Stimulated activated CD8-positive, alpha-beta memory T cell treated with anti-CD3 and anti-CD28 coated beads, Interleukin-4, amount 100 ng/mL, for 4 hours (primary cell): ENCODE results near the gene PSPN.
"Not testable (repeated sequence)": the region's sequence is repeated elsewhere in the genome, so short reads cannot be mapped to it uniquely, and the experiment has no call there.

Source experiments
- DNase-seq, 2 donors: peaks; one replicate each; pipeline ENCODE4 v3.0.0-alpha.2; 2020; ENCODE audit warnings: low read depth in 2 of 2, low spot score in 1 of 2

PSPN gene

GRCh38 chr19:6402837-6403608 is 27.3 kb upstream of the PSPN start:
- DNase-seq = no peak

GRCh38 chr19:6402058-6402457 is 26.3 kb upstream of the PSPN start:
- DNase-seq = no peak

GRCh38 chr19:6400062-6400944 is 24.6 kb upstream of the PSPN start:
- not testable (repeated sequence) for DNase-seq

- DNase-seq = no peak
Observed at GRCh38 chr19:6396305-6396704, 20.6 kb upstream of the PSPN start.

- no peak for DNase-seq
Observed at GRCh38 chr19:6394831-6395230, 19.1 kb upstream of the PSPN start.

- peak in 1 of 2 donors; percentile 47 for DNase-seq
Observed at GRCh38 chr19:6393983-6394412, 18.3 kb upstream of the PSPN start.

- peak; percentile 87 to 89 for DNase-seq
Observed at GRCh38 chr19:6393074-6393982, 17.6 kb upstream of the PSPN start, which contains the start of gene GTF2F1. Gene GTF2F1 (minus strand): TSS chr19:6393164. CDS start chr19:6392995, 169 bp downstream.

GRCh38 chr19:6392221-6393073 is 16.7 kb upstream of the PSPN start:
- no peak for DNase-seq

- DNase-seq = no peak
Observed at GRCh38 chr19:6387372-6387771, 11.6 kb upstream of the PSPN start.

GRCh38 chr19:6384381-6384780 is 8.6 kb upstream of the PSPN start:
- DNase-seq = no peak

- no peak for DNase-seq
Observed at GRCh38 chr19:6383188-6383587, 7.5 kb upstream of the PSPN start.

- no peak for DNase-seq
Observed at GRCh38 chr19:6381030-6381750, 5.5 kb upstream of the PSPN start.

- DNase-seq = no peak
Observed at GRCh38 chr19:6379744-6380143, 4.0 kb upstream of the PSPN start.

- no peak for DNase-seq
Observed at GRCh38 chr19:6378486-6378885, 2.8 kb upstream of the PSPN start.

GRCh38 chr19:6378041-6378440 is 2.3 kb upstream of the PSPN start:
- no peak for DNase-seq

GRCh38 chr19:6376512-6377190 is 918 bp upstream of the PSPN start:
- DNase-seq = no peak

GRCh38 chr19:6374711-6375410 is 872 bp downstream of the PSPN start:
- DNase-seq = no peak

- DNase-seq = no peak
Observed at GRCh38 chr19:6374161-6374709, 1.5 kb downstream of the PSPN start.
